Tibial artery (tissue), 4 donors: ENCODE measurements around the gene PRM1.

Experiments
- DNase-seq, 2 donors: peaks; one replicate each; pipeline ENCODE4 v3.0.0-alpha.2; 2019
- H3K27ac ChIP-seq, 2 donors: fragments of 200-600 bp; sonication (generic) in 1 of 2; 1 replicate in 1 of 2; 2 replicates in 1 of 2; pipeline ENCODE4 v1.5.1; 2018 to 2019; ENCODE audit warnings: mild to moderate bottlenecking in 1 of 2
- H3K27me3 ChIP-seq, 2 donors: fragments of 200-600 bp; sonication (generic) in 1 of 2; one replicate each; pipeline versions ENCODE4 v1.5.1 to v1.6.0; 2016 to 2019
- H3K36me3 ChIP-seq, 3 donors: fragments of 200-600 bp; sonication (generic) in 2 of 3; one replicate each; pipeline ENCODE4 v1.5.1; 2016 to 2019; ENCODE audit warnings: mild to moderate bottlenecking in 2 of 3
- H3K4me1 ChIP-seq, 4 donors: fragments of 200-600 bp; sonication (generic) in 2 of 4; 1 replicate in 3 of 4; 2 replicates in 1 of 4; pipeline ENCODE4 v1.5.1; 2016 to 2019
- H3K4me3 ChIP-seq, 2 donors: fragments of 200-600 bp; sonication (generic) in 1 of 2; 1 replicate in 1 of 2; 2 replicates in 1 of 2; pipeline ENCODE4 v1.5.1; 2018 to 2019; ENCODE audit warnings: mild to moderate bottlenecking in 2 of 2
- H3K9me3 ChIP-seq, 3 donors: fragments of 200-600 bp; sonication (generic) in 1 of 3; one replicate each; pipeline ENCODE4 v1.5.1; 2016 to 2019
- intact Hi-C: fragments of 100-400 bp; cut with DNase I; formaldehyde crosslinking; loops from one replicate; pipeline ENCODE4 v1.15.0; 2023; ENCODE audit warnings: low total_unique reads
- TF ChIP-seq, protein P1 (sequence below), 2 experiments: fragments of 200-600 bp in 1 of 2; fragments of 450-650 bp in 1 of 2; IDR thresholded peaks; one replicate each; pipeline ENCODE4 v1.5.1; 2017 to 2019; ENCODE audit warnings: antibody characterized with exemption in 2 of 2, mild to moderate bottlenecking in 1 of 2, moderate library complexity in 1 of 2

PRM1 gene

DNA sequence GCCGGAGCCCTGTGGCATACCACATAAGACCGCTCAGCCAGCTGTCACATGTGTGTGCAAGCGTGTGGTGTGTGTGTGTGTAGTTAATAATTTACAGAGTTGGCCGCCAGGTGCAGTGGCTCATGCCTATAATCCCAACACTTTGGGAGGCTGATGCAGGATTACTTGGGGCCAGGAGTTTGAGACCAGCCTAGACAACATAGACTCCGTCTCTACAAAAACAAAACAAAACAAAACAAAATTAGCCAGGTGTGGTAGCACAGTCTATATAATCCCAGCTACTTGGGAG is 45.5 kb downstream of the PRM1 start:
- no peak overlapping the region for H3K27ac ChIP-seq
- DNase-seq = no peak
- peaks cover 0 to 6% (median 0%) of the 10 kb centered on the region in 4 donors for H3K4me1 ChIP-seq
- TF ChIP-seq, protein P1, sequence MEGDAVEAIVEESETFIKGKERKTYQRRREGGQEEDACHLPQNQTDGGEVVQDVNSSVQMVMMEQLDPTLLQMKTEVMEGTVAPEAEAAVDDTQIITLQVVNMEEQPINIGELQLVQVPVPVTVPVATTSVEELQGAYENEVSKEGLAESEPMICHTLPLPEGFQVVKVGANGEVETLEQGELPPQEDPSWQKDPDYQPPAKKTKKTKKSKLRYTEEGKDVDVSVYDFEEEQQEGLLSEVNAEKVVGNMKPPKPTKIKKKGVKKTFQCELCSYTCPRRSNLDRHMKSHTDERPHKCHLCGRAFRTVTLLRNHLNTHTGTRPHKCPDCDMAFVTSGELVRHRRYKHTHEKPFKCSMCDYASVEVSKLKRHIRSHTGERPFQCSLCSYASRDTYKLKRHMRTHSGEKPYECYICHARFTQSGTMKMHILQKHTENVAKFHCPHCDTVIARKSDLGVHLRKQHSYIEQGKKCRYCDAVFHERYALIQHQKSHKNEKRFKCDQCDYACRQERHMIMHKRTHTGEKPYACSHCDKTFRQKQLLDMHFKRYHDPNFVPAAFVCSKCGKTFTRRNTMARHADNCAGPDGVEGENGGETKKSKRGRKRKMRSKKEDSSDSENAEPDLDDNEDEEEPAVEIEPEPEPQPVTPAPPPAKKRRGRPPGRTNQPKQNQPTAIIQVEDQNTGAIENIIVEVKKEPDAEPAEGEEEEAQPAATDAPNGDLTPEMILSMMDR (IDR thresholded peaks at IDR 0.05) = no peak
- peaks cover 0 to 3% of the 10 kb centered on the region in 2 donors for H3K27me3 ChIP-seq
- no peaks in the 10 kb centered on the region for H3K9me3 ChIP-seq
- no peaks in the 10 kb centered on the region for H3K36me3 ChIP-seq
- intact Hi-C loops = no loop called here
- no peak overlapping the region for H3K4me3 ChIP-seq

DNA sequence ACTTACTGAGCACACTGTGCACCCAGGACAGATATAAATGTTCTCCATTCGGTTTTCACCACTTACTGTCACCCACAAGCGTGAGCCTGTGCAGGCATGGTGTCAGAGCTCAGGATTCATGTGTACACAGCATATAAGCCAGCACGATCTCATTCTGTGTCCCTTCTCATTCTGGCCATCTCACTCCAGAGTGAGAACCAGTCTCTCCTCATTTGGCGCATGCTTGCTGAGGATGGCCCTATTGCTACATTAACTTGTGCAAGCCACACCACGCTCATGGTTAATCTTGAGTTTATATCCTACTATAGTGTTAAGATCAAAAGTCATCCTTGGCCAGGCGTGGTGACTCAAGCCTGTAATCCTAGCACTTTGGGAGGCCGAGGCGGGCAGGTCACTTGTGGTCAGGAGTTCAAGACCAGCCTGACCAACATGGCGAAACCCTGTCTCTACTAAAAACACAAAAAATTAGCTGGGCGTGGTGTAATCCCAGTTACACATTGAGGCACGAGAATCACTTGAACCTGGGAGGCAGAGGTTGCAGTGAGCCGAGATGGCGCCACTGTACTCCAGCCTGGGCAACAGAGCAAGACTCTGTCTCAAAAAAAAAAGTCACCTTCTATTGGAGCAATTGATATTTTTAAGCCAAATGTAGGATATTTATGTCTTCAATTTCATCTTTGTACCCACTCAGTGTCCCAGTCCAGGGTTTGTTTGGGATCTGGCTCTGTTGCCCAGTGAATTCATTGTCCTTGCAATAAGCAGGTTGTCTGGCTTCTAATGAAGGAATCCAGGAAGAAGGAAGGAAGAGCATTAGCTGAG is 46.0 kb downstream of the PRM1 start:
- peaks cover 0 to 3% of the 10 kb centered on the region in 2 donors for H3K27me3 ChIP-seq
- intact Hi-C loops = no loop called here
- no peaks in the 10 kb centered on the region for H3K36me3 ChIP-seq
- peaks cover 0 to 8% (median 0%) of the 10 kb centered on the region in 4 donors for H3K4me1 ChIP-seq
- TF ChIP-seq, protein P1 (IDR thresholded peaks at IDR 0.05) = no peak
- H3K4me3 ChIP-seq = no peak overlapping the region
- H3K27ac ChIP-seq = no peak overlapping the region
- DNase-seq = no peak
- H3K9me3 ChIP-seq = no peaks in the 10 kb centered on the region

DNA sequence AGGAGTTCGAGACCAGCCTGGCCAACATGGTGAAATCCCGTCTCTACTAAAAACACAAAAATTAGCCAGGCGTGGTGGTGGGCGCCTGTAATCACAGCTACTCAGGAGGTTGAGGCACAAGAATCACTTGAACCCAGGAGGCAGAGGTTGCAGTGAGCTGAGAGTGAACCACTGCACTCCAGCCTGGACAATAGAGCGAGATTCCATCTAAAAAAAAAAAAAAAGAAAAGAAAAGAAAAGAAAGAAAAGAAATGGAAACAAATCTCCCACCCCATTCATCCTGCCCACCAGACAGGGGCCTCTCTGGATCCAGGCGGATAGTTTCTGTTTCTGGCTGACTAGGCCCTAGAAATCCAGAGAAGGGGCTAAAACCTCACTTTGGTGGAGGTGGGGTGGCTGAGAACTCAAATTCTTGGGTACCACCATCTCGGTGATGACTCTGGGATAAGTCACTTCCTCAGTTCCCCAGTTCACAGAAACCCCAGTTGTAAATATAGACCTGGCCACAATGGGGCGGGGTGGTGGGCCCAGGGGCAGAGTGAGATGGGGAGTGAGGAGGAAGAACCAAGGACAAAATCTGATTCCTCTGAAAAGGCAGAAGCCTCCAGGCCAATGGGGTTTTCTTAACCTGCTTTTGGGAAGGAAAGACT is 47.3 kb downstream of the PRM1 start:
- Histone ChIP-seq H3K4me3 (no peak overlapping the region), H3K27me3 (peaks cover 0 to 3% of the 10 kb centered on the region in 2 donors), H3K9me3 (no peaks in the 10 kb centered on the region), H3K4me1 (peaks cover 0 to 9% (median 0%) of the 10 kb centered on the region in 4 donors), H3K36me3 (no peaks in the 10 kb centered on the region), H3K27ac (no peak overlapping the region)
- intact Hi-C loops = no loop called here
- TF ChIP-seq, protein P1 (IDR thresholded peaks at IDR 0.05) = no peak
- no peak for DNase-seq

DNA sequence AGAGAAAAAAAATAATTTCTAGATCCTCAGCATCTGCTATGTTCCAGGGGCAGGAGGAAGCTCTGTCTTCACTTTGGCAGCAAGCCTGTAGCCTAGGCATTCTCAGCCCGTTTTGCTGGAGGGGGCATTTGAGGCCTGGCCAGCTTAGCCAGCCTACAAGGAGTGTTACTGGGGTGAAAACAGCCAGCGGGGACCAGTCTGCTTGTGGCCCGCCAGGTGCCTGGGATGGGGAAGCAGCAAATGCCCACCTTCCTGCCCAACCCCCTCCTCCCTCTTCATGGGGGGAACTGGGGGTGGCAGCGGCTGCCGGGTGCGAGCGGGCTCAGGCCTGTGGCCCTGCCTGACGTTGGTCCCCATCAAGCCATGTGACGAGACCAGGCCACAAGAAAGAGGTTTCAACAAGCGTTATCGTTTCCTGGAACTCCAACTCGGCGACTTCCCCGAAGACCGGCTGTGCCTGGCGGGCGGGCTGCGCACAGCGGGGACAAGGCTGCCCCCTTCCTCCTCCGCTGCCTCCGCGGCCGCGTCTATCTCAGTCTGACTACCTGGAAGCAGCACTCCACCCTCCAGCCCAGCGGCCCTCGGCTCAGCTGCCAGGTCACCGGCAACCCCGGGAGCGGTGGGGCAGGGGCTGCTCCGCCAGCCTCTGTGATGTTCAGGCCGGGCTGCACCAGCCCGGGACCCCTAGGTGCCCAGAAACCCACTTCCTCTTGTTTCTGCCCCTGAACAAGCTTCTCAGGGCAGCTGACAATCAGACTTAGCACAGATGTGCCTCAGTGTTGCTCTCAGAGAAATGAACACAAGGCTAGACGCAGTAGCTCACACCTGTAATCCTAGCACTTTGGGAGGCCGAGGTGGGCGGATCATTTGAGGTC is 48.0 kb downstream of the PRM1 start:
- intact Hi-C loops = no loop called here
- no peaks in the 10 kb centered on the region for H3K9me3 ChIP-seq
- peaks cover 0 to 9% (median 0%) of the 10 kb centered on the region in 4 donors for H3K4me1 ChIP-seq
- peaks cover 0 to 3% of the 10 kb centered on the region in 2 donors for H3K27me3 ChIP-seq
- H3K36me3 ChIP-seq = no peaks in the 10 kb centered on the region
- TF ChIP-seq, protein P1 (IDR thresholded peaks at IDR 0.05) = no peak
- H3K4me3 ChIP-seq = no peak overlapping the region
- H3K27ac ChIP-seq = no peak overlapping the region
- peak in 1 of 2 donors; percentile 24 for DNase-seq

DNA sequence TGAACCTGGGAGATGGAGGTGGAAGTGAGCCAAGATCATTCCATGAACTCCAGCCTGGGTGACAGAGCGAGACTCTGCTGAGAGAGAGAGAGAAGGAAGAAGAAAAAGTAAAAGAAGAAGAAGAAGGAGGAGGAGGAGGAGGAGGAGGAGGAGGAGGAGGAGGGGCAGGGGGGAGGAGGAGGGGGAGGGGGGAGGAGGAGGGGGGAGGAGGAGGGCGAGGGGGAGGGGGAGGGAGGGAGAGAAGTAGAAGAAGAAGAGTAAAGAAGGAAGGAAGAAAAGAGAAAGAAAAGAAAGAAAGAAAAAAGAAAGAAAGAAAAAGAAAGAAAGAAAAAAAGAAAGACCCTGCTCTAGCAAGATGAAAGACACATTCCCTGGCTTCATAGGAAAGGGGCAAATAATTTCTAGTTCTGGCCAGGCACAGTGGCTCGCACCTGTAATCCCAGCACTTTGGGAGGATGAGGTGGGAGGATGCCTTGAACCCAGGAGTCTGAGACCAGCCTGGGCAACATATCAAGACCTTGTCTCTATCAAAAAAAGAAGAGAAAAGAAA is 48.8 kb downstream of the PRM1 start:
- TF ChIP-seq, protein P1 (IDR thresholded peaks at IDR 0.05) = no peak
- no peaks in the 10 kb centered on the region for H3K9me3 ChIP-seq
- DNase-seq = no peak
- intact Hi-C loops = no loop called here
- H3K27ac ChIP-seq = no peak overlapping the region
- H3K4me1 ChIP-seq = peaks cover 0 to 9% (median 0%) of the 10 kb centered on the region in 4 donors
- H3K36me3 ChIP-seq = no peaks in the 10 kb centered on the region
- no peak overlapping the region for H3K4me3 ChIP-seq
- peaks cover 0 to 3% of the 10 kb centered on the region in 2 donors for H3K27me3 ChIP-seq
